HG03460 (cell line): ENCODE data around the gene LRPPRC.
"Not testable (repeated sequence)": the region's sequence is repeated elsewhere in the genome, so short reads cannot be mapped to it uniquely, and the experiment has no call there.

Experiments used
- ATAC-seq: cut with Tn5 transposase; IDR thresholded peaks from one replicate; pipeline ENCODE4 v1.9.1; 2021; ENCODE audit not compliant: unreplicated experiment

LRPPRC gene

GRCh38 chr2:43995733-43996533 is at the start of gene LRPPRC:
Gene LRPPRC (minus strand): TSS chr2:43995989. CDS start chr2:43995947, 42 bp downstream.
- ATAC-seq, result peak; percentile 93

GRCh38 chr2:44045061-44045460 is 49.3 kb upstream of the LRPPRC start:
- no peak for ATAC-seq

GRCh38 chr2:44044281-44044720 is 48.5 kb upstream of the LRPPRC start:
- peak; percentile 95 for ATAC-seq

GRCh38 chr2:44040365-44040764 is 44.6 kb upstream of the LRPPRC start:
- no peak for ATAC-seq

GRCh38 chr2:44038277-44038676 is 42.5 kb upstream of the LRPPRC start:
- no peak for ATAC-seq

GRCh38 chr2:44037221-44037620 is 41.4 kb upstream of the LRPPRC start:
- ATAC-seq, result no peak

- ATAC-seq, result no peak
Observed at GRCh38 chr2:44033947-44034346, 38.2 kb upstream of the LRPPRC start.

- ATAC-seq, result not testable (repeated sequence)
Observed at GRCh38 chr2:44027076-44027475, 31.3 kb upstream of the LRPPRC start.

- no peak for ATAC-seq
Observed at GRCh38 chr2:44016282-44016681, 20.5 kb upstream of the LRPPRC start.

GRCh38 chr2:44015239-44015638 is 19.4 kb upstream of the LRPPRC start:
- no peak for ATAC-seq

GRCh38 chr2:44013205-44013604 is 17.4 kb upstream of the LRPPRC start:
- ATAC-seq, result not testable (repeated sequence)

- no peak for ATAC-seq
Observed at GRCh38 chr2:44010266-44010665, 14.5 kb upstream of the LRPPRC start.

- no peak for ATAC-seq
Observed at GRCh38 chr2:44009136-44009735, 13.4 kb upstream of the LRPPRC start.

GRCh38 chr2:44005846-44006245 is 10.1 kb upstream of the LRPPRC start:
- no peak for ATAC-seq

GRCh38 chr2:44004735-44005602 is 9.2 kb upstream of the LRPPRC start:
- ATAC-seq, result no peak

GRCh38 chr2:44001716-44002115 is 5.9 kb upstream of the LRPPRC start:
- ATAC-seq, result no peak

GRCh38 chr2:43998263-43998662 is 2.5 kb upstream of the LRPPRC start:
- ATAC-seq, result no peak

- ATAC-seq, result no peak
Observed at GRCh38 chr2:43993437-43993836, 2.4 kb downstream of the LRPPRC start.

GRCh38 chr2:43989545-43989944 is 6.2 kb downstream of the LRPPRC start:
- no peak for ATAC-seq

- ATAC-seq, result no peak
Observed at GRCh38 chr2:43986600-43986999, 9.2 kb downstream of the LRPPRC start.

- ATAC-seq, result no peak
Observed at GRCh38 chr2:43985359-43985758, 10.4 kb downstream of the LRPPRC start.
